HEK293T (cell line): ENCODE results near the gene KLF7.

ENCODE experiments used
- ARNT ChIP-seq: fragments of 450-650 bp; IDR thresholded peaks from 2 replicates; pipeline ENCODE4 v1.6.1; 2017; ENCODE audit warnings: mild to moderate bottlenecking
- ELF4 ChIP-seq: fragments of 450-650 bp; IDR thresholded peaks from 2 replicates; pipeline ENCODE4 v1.6.1; 2017; ENCODE audit warnings: antibody characterized with exemption
- FOXA1 ChIP-seq: fragments of 450-650 bp; IDR thresholded peaks from 2 replicates; pipeline ENCODE4 v1.6.1; 2016; ENCODE audit warnings: mild to moderate bottlenecking
- FOXK2 ChIP-seq: fragments of 450-650 bp; IDR thresholded peaks from 2 replicates; pipeline ENCODE4 v1.6.1; 2016; ENCODE audit warnings: mild to moderate bottlenecking
- FOXM1 ChIP-seq: fragments of 450-650 bp; IDR thresholded peaks from 2 replicates; pipeline ENCODE4 v1.6.1; 2017; ENCODE audit warnings: mild to moderate bottlenecking, borderline replicate concordance
- SP1 ChIP-seq: fragments of 450-650 bp; IDR thresholded peaks from 2 replicates; pipeline ENCODE4 v1.6.1; 2017
- SUZ12 ChIP-seq: fragments of 450-650 bp; IDR thresholded peaks from 2 replicates; pipeline ENCODE4 v1.6.1; 2016; ENCODE audit warnings: mild to moderate bottlenecking
- TARDBP ChIP-seq: fragments of 450-650 bp; IDR thresholded peaks from 2 replicates; pipeline ENCODE4 v1.6.1; 2016

GRCh38 chr2:207162316-207162715 is 3.4 kb downstream of the KLF7 start:
- TF ChIP-seq ELF4 (no peak), SUZ12 (no peak), FOXK2 (no peak), TARDBP (no peak), FOXM1 (no peak), FOXA1 (no peak), ARNT (no peak), SP1 (no peak)
